IMR-90 (cell line): Measurements from ENCODE around the gene GNA14. TPM values are rescaled to one million over a fixed set of nuclear protein-coding genes. Genes with fewer than 3 reads are reported as not detected.

Experiments used
- ATAC-seq: fragments of 200-7000 bp; cut with Tn5 transposase; 2 replicates; pipeline ENCODE4 v1.9.1; 2020; ENCODE audit warnings: low read depth, mild to moderate bottlenecking, moderate library complexity
- BruUV-seq: library from RNA; stranded (reverse); fragments of 400-500 nt; replicated peaks from 2 replicates; lab custom pipeline; 2021; lab: Mats Ljungman, UMichigan
- CTCF ChIA-PET: fragments of 300-600 bp; formaldehyde crosslinking; extraction: SDS; loops from one replicate; lab custom pipeline; 2021; ENCODE audit warnings: antibody characterized with exemption; lab: Yijun Ruan, JAX
- POLR2A ChIA-PET: fragments of 300-600 bp; sonication (Branson Sonifier 250); formaldehyde crosslinking; loops from one replicate; lab custom pipeline; 2022; ENCODE audit warnings: antibody characterized with exemption; ENCODE audit not compliant: unreplicated experiment; lab: Charles Lee
- DNase-seq: peaks from one replicate; pipeline ENCODE4 v3.0.0; 2013
- H2AFZ ChIP-seq: replicated peaks from 2 replicates; pipeline ENCODE3; 2013; ENCODE audit warnings: low read length, mild to moderate bottlenecking; ENCODE audit not compliant: poor library complexity
- H2AK5ac ChIP-seq: 2 replicates; pipeline ENCODE4 v1.6.1; 2013; ENCODE audit warnings: low read depth, low read length, inconsistent platforms
- H2AK9ac ChIP-seq: replicated peaks from 2 replicates; pipeline ENCODE3; 2013; ENCODE audit warnings: mild to moderate bottlenecking, low read depth, low read length, moderate library complexity; ENCODE audit not compliant: poor library complexity
- H2BK120ac ChIP-seq: 2 replicates; pipeline ENCODE4 v1.6.1; 2013; ENCODE audit warnings: low read depth, low read length, inconsistent platforms
- H2BK15ac ChIP-seq: 3 replicates; pipeline ENCODE4 v1.6.1; 2013; ENCODE audit warnings: low read depth, low read length, inconsistent platforms
- H2BK20ac ChIP-seq: 2 replicates; pipeline ENCODE4 v1.6.1; 2013; ENCODE audit warnings: low read depth, mild to moderate bottlenecking, inconsistent platforms, low read length, moderate library complexity
- H2BK5ac ChIP-seq: 2 replicates; pipeline ENCODE4 v1.6.1; 2013; ENCODE audit warnings: mild to moderate bottlenecking, low read depth, low read length, inconsistent platforms; ENCODE audit not compliant: poor library complexity, severe bottlenecking
- H3K14ac ChIP-seq: replicated peaks from 2 replicates; pipeline ENCODE4 v1.6.1; 2013; ENCODE audit warnings: low read depth, low read length, inconsistent platforms
- H3K18ac ChIP-seq: 2 replicates; pipeline ENCODE4 v1.6.1; 2013; ENCODE audit warnings: low read depth, low read length, control low read depth
- H3K23ac ChIP-seq: 2 replicates; pipeline ENCODE4 v1.6.1; 2013; ENCODE audit warnings: low read depth, low read length, inconsistent platforms
- H3K27ac ChIP-seq: 2 replicates; pipeline ENCODE4 v1.5.1; 2013; ENCODE audit warnings: mild to moderate bottlenecking, control low read depth, low read length; ENCODE audit not compliant: insufficient read depth
- H3K27me3 ChIP-seq: 2 replicates; pipeline ENCODE4 v1.6.1; 2013; ENCODE audit warnings: low read length; ENCODE audit not compliant: control insufficient read depth, insufficient read depth
- H3K36me3 ChIP-seq: 2 replicates; pipeline ENCODE4 v1.6.1; 2013; ENCODE audit warnings: low read length, mixed read lengths; ENCODE audit not compliant: control insufficient read depth, insufficient read depth
- H3K4ac ChIP-seq: 2 replicates; pipeline ENCODE4 v1.6.1; 2013; ENCODE audit warnings: low read depth, low read length, inconsistent platforms
- H3K4me1 ChIP-seq: 2 replicates; pipeline ENCODE4 v1.6.1; 2013; ENCODE audit warnings: low read length, mixed read lengths; ENCODE audit not compliant: control insufficient read depth, insufficient read depth
- H3K4me2 ChIP-seq: 2 replicates; pipeline ENCODE4 v1.6.1; 2013; ENCODE audit warnings: low read depth, mild to moderate bottlenecking, control low read depth, low read length, moderate library complexity
- H3K4me3 ChIP-seq: 2 replicates; pipeline ENCODE4 v1.5.1; 2013; ENCODE audit warnings: low read depth, mild to moderate bottlenecking, control low read depth, low read length, moderate library complexity; ENCODE audit not compliant: insufficient read depth
- H3K56ac ChIP-seq: 2 replicates; pipeline ENCODE4 v1.6.1; 2013; ENCODE audit warnings: low read length, inconsistent platforms; ENCODE audit not compliant: insufficient read depth; ENCODE audit errors: extremely low read depth
- H3K79me1 ChIP-seq, 2 experiments: 2 replicates each; pipeline ENCODE4 v1.6.1; 2013; ENCODE audit warnings: low read length in 2 of 2, inconsistent platforms in 1 of 2, low read depth in 1 of 2
- H3K9ac ChIP-seq: 2 replicates; pipeline ENCODE4 v1.6.1; 2013; ENCODE audit warnings: low read depth, low read length, control low read depth
- H3K9me1 ChIP-seq: 2 replicates; pipeline ENCODE4 v1.6.1; 2013; ENCODE audit warnings: low read length, inconsistent platforms; ENCODE audit not compliant: insufficient read depth
- H3K9me3 ChIP-seq: 2 replicates; pipeline ENCODE4 v1.6.1; 2013; ENCODE audit warnings: low read length; ENCODE audit not compliant: control insufficient read depth, insufficient read depth
- H4K20me1 ChIP-seq: 2 replicates; pipeline ENCODE4 v1.6.1; 2013; ENCODE audit warnings: low read length, inconsistent platforms; ENCODE audit not compliant: insufficient read depth
- H4K5ac ChIP-seq: 2 replicates; pipeline ENCODE4 v1.6.1; 2013; ENCODE audit warnings: mild to moderate bottlenecking, low read depth, low read length, control low read depth
- H4K8ac ChIP-seq, 2 experiments: 2 replicates each; pipeline ENCODE4 v1.6.1; 2013; ENCODE audit warnings: low read depth in 2 of 2, low read length in 2 of 2, control low read depth in 1 of 2, inconsistent platforms in 1 of 2
- H4K91ac ChIP-seq: 2 replicates; pipeline ENCODE4 v1.6.1; 2013; ENCODE audit warnings: low read depth, low read length, inconsistent platforms; ENCODE audit not compliant: insufficient read depth
- MAZ ChIP-seq: IDR thresholded peaks from 2 replicates; pipeline ENCODE4 v1.6.1; 2012; ENCODE audit warnings: low read depth, mild to moderate bottlenecking, low read length, improper control_type of control experiment, moderate library complexity, borderline replicate concordance
- WGBS, 2 experiments: methylation state at CpG; one replicate each; pipeline versions ENCODE4 v1.1.5 to v1.1.7; 2013; ENCODE audit warnings: missing lambda C conversion rate in 2 of 2; ENCODE audit not compliant: insufficient read length in 1 of 2; ENCODE audit errors: extremely low coverage in 2 of 2; 5-methylcytosine and 5-hydroxymethylcytosine counted together
- dilution Hi-C: fragments of 300-500 bp; cut with HindIII; formaldehyde crosslinking; loops from one replicate; pipeline ENCODE4 v1.14.3; 2018; ENCODE audit warnings: low sequenced_read_pairs; ENCODE audit not compliant: unreplicated experiment
- in situ Hi-C: fragments of 300-500 bp; cut with MboI; formaldehyde crosslinking; loops from 3 replicates; pipeline ENCODE4 v1.14.3; 2019; ENCODE audit warnings: low sequenced_read_pairs, inconsistent platforms, mixed read lengths
- intact Hi-C: fragments of 100-400 bp; cut with micrococcal nuclease; formaldehyde crosslinking; loops from 2 replicates; pipeline ENCODE4 v1.10.0; 2022
- polyA plus RNA-seq, 3 experiments: library from polyadenylated mRNA; depleted of rRNA; stranded (reverse); fragments of >200 nt; gene quantifications; 2 replicates each; pipeline ENCODE4 v1.2.3, GENCODE V29; 2012; ENCODE audit warnings: low replicate concordance in 1 of 3
- total RNA-seq: library from RNA; depleted of rRNA; stranded (reverse); fragments of >200 nt; gene quantifications from 2 replicates; pipeline ENCODE4 v1.2.3, GENCODE V29; 2012

The GNA14 gene
- total and polyA plus RNA-seq, 2 of the 4 experiments (the other 2 are of a cell fraction) = under 0.01 to 0.03 TPM

GRCh38 chr9:77471572-77471971, 176.6 kb downstream of the GNA14 start:
- in situ Hi-C loops (no loop called here), intact Hi-C loops (no loop called here), dilution Hi-C loops (no loop called here)
- no peak for TF ChIP-seq MAZ
- Histone ChIP-seq H3K9me3 (peaks cover 2% of the 10 kb centered on the region; the same call in 1 of the 2 replicates), H3K27ac (no peak overlapping the region), H3K14ac (no peak overlapping the region), H3K36me3 (no peaks in the 10 kb centered on the region), H2BK20ac (no peak overlapping the region), H2AFZ (no peak overlapping the region), H3K56ac (no peak overlapping the region), H3K27me3 (no peaks in the 10 kb centered on the region), H4K20me1 (no peaks in the 10 kb centered on the region), H2BK15ac (no peak overlapping the region), H2BK5ac (no peak overlapping the region), H2AK5ac (no peak overlapping the region), H3K18ac (no peak overlapping the region), H3K4ac (no peak overlapping the region), H4K8ac (no peak overlapping the region), H3K23ac (no peak overlapping the region), H3K79me1 (no peaks in the 10 kb centered on the region), H2BK120ac (no peak overlapping the region), H3K9me1 (no peaks in the 10 kb centered on the region), H3K4me1 (no peaks in the 10 kb centered on the region), H3K9ac (no peak overlapping the region), H2AK9ac (no peak overlapping the region), H4K91ac (no peak overlapping the region), H4K5ac (no peak overlapping the region), H3K4me2 (no peak overlapping the region), H3K4me3 (no peak overlapping the region)
- no TSS peak for BruUV-seq
- WGBS, 2 experiments = no CpG with 5 or more reads among the region's 3 CpGs
- DNase-seq (no peak), ATAC-seq (no peak)
- CTCF ChIA-PET = no interaction called here
- POLR2A ChIA-PET = no interaction called here
